Adrenal gland (tissue), 5 donors: ENCODE results near the gene SLC22A17.

Experiments
- POLR2A ChIP-seq, 2 donors: fragments of 450-650 bp; IDR thresholded peaks; one replicate each; pipeline ENCODE4 v1.6.1; 2017; ENCODE audit warnings: antibody characterized with exemption in 2 of 2, mild to moderate bottlenecking in 2 of 2, moderate library complexity in 1 of 2
- TF ChIP-seq, protein P1 (sequence below), 6 experiments: fragments of 450-650 bp in 4 of 6; fragments of 200-600 bp in 2 of 6; sonication (generic) in 1 of 6; IDR thresholded peaks; 1 replicate in 5 of 6; 2 replicates in 1 of 6; pipeline versions ENCODE4 v1.5.1 to v1.8.0; 2016 to 2021; ENCODE audit warnings: antibody characterized with exemption in 6 of 6, mild to moderate bottlenecking in 2 of 6, moderate library complexity in 1 of 6
- donor health status: DM: no; HTN: no; CAD: no.

DNA sequence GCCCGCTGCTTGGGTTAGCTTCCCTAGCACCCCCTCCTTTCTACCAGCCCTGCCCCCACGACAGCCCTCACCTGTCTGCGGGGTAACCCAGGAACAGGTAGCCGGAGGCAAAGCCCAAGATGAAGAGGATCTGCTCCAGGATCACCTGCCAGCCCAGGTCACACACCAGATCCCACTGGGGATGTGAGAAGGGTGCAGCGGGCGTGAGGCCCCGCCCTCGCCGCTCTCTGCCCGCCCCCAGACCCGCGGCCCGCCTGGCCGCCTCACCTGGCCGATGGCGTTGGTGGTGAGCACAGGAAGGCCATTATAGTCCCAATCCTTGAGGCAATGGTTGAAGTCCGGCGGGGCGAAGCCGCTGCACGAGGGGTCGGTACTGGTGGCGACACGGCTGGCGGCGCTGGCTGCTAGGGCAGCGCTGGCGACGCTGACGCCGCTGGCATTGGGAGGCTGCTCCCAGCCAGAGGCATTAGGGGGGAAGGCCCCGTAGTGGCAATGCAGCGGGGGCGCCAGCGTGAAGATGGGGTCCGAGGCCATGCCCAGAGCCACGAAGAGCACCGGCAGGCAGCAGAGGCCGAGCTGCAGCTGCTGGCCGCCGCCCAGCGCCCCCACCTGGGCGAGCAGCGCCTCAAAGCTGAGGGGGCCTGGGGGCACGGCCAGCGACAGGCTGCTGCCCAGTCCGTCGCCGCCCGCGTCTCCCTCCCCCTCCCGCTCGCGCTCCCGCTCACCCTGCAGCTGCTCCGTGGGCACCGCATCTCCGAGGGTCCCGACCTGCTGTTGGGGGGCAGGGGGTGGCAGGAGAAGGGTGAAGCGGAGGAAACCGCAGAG is 794 bp downstream of the SLC22A17 start:
- TF ChIP-seq, protein P1, sequence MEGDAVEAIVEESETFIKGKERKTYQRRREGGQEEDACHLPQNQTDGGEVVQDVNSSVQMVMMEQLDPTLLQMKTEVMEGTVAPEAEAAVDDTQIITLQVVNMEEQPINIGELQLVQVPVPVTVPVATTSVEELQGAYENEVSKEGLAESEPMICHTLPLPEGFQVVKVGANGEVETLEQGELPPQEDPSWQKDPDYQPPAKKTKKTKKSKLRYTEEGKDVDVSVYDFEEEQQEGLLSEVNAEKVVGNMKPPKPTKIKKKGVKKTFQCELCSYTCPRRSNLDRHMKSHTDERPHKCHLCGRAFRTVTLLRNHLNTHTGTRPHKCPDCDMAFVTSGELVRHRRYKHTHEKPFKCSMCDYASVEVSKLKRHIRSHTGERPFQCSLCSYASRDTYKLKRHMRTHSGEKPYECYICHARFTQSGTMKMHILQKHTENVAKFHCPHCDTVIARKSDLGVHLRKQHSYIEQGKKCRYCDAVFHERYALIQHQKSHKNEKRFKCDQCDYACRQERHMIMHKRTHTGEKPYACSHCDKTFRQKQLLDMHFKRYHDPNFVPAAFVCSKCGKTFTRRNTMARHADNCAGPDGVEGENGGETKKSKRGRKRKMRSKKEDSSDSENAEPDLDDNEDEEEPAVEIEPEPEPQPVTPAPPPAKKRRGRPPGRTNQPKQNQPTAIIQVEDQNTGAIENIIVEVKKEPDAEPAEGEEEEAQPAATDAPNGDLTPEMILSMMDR (IDR thresholded peaks at IDR 0.05), result no peak
- TF ChIP-seq POLR2A (IDR thresholded peaks at IDR 0.05), result no peak
